ENCODE measurements around the gene SMAD3. TPM values are rescaled to one million over a fixed set of nuclear protein-coding genes. Genes with fewer than 3 reads are reported as not detected.

Gene SMAD3
- polyA plus RNA-seq, 1 donor from 2014 or later = 1.0 TPM

GRCh38 chr15:67105065-67105951 lies 39.9 kb downstream of the SMAD3 start:
- no peaks in the 10 kb centered on the region for H3K36me3 ChIP-seq (ENCODE audit: insufficient read depth, low read length)

DNA sequence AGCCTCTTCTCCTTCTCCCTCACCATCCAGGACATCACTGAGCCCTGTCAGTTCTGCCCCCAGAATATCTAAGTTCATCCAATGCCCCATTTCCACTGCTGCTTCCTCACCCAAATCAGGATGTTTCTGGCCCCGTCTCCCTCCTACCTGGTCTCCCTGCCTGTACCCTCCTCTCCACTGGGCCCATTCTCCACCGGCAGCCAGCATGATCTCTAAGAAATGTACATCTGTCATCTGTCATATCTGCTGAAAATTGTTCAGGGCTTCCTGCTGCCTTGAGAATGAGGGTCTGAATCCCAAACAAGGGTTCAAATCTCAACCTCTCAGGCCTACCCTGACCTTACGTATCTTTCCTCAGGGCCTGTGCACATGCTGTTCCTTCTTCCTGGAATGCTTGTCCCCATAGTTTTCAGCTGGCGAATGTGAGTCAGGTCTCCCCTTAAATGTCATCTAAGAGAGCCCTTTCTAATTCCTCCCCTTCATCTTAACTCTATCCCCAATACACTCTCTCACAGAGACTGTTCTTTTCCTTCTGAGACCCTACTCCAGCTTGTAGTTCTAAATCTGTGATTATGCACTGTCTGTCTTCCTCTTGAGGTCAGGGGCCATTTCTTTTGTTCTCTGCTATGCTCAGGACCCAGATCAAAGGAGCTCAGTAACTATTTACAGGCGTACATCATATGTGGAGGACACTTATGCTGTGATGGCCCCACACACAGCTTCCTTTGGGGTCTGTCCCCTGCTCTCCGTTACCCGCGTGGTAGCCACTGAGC lies 40.8 kb downstream of the SMAD3 start:
- H4K20me1 ChIP-seq (ENCODE audit: insufficient read depth) = no peaks in the 10 kb centered on the region
- peaks cover 3% of the 10 kb centered on the region for H3K79me2 ChIP-seq (replicated peaks; ENCODE audit: insufficient read depth, low read length)
- no peak overlapping the region for H2AFZ ChIP-seq (ENCODE audit: low read depth, low read length)
- H3F3A ChIP-seq (ENCODE audit: insufficient read depth, low read length, poor library complexity, severe bottlenecking) = no peaks in the 10 kb centered on the region
- H3K27me3 ChIP-seq (ENCODE audit: insufficient read depth, low read depth, low read length) = no peaks in the 10 kb centered on the region
- no peak overlapping the region for H3K9ac ChIP-seq (ENCODE audit: low read length)
- no peaks in the 10 kb centered on the region for H3K36me3 ChIP-seq (ENCODE audit: insufficient read depth, low read length)
- no peak overlapping the region for H3K4me2 ChIP-seq (ENCODE audit: low read length)
- H3K27ac ChIP-seq (ENCODE audit: low read length) = no peak overlapping the region
- H3K9me2 ChIP-seq (ENCODE audit: insufficient read depth, low read length) = no peaks in the 10 kb centered on the region
- H3K9me3 ChIP-seq (ENCODE audit: low read length) = no peaks in the 10 kb centered on the region
- no peak overlapping the region for H3K4me3 ChIP-seq (ENCODE audit: low read length)
- TF ChIP-seq EP300 (conservative IDR thresholded peaks at IDR 0.05; ENCODE audit: poor library complexity, severe bottlenecking) (no peak), SMC3 (conservative IDR thresholded peaks at IDR 0.05; ENCODE audit: poor library complexity) (no peak), RAD21 (conservative IDR thresholded peaks at IDR 0.05) (no peak), TAF1 (IDR thresholded peaks at IDR 0.05; ENCODE audit: low read depth) (no peak), EZH2 (IDR thresholded peaks at IDR 0.05; ENCODE audit: borderline replicate concordance, insufficient read depth, low read length, poor library complexity, severe bottlenecking) (no peak), MXI1 (conservative IDR thresholded peaks at IDR 0.05; ENCODE audit: poor library complexity, severe bottlenecking) (no peak), POLR2AphosphoS5 (IDR thresholded peaks at IDR 0.05) (no peak)
- TF ChIP-seq, protein P1, sequence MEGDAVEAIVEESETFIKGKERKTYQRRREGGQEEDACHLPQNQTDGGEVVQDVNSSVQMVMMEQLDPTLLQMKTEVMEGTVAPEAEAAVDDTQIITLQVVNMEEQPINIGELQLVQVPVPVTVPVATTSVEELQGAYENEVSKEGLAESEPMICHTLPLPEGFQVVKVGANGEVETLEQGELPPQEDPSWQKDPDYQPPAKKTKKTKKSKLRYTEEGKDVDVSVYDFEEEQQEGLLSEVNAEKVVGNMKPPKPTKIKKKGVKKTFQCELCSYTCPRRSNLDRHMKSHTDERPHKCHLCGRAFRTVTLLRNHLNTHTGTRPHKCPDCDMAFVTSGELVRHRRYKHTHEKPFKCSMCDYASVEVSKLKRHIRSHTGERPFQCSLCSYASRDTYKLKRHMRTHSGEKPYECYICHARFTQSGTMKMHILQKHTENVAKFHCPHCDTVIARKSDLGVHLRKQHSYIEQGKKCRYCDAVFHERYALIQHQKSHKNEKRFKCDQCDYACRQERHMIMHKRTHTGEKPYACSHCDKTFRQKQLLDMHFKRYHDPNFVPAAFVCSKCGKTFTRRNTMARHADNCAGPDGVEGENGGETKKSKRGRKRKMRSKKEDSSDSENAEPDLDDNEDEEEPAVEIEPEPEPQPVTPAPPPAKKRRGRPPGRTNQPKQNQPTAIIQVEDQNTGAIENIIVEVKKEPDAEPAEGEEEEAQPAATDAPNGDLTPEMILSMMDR (IDR thresholded peaks at IDR 0.05; ENCODE audit: poor library complexity, severe bottlenecking) = no peak

More at GRCh38 chr15:67105065-67105951, 39.9 kb downstream of the SMAD3 start:
- H3K9me2 ChIP-seq (ENCODE audit: insufficient read depth, low read length) = no peaks in the 10 kb centered on the region
- H3K4me2 ChIP-seq (ENCODE audit: low read length) = no peak overlapping the region
- no peak overlapping the region for H3K9ac ChIP-seq (ENCODE audit: low read length)
- H4K20me1 ChIP-seq (ENCODE audit: insufficient read depth) = no peaks in the 10 kb centered on the region
- no peak for TF ChIP-seq EZH2 (IDR thresholded peaks at IDR 0.05; ENCODE audit: borderline replicate concordance, insufficient read depth, low read length, poor library complexity, severe bottlenecking)
- TF ChIP-seq, protein P1 (IDR thresholded peaks at IDR 0.05; ENCODE audit: poor library complexity, severe bottlenecking) = no peak
- TF ChIP-seq EP300 (conservative IDR thresholded peaks at IDR 0.05; ENCODE audit: poor library complexity, severe bottlenecking) = no peak
- TF ChIP-seq TAF1 (IDR thresholded peaks at IDR 0.05; ENCODE audit: low read depth) = no peak
- TF ChIP-seq, protein P2, sequence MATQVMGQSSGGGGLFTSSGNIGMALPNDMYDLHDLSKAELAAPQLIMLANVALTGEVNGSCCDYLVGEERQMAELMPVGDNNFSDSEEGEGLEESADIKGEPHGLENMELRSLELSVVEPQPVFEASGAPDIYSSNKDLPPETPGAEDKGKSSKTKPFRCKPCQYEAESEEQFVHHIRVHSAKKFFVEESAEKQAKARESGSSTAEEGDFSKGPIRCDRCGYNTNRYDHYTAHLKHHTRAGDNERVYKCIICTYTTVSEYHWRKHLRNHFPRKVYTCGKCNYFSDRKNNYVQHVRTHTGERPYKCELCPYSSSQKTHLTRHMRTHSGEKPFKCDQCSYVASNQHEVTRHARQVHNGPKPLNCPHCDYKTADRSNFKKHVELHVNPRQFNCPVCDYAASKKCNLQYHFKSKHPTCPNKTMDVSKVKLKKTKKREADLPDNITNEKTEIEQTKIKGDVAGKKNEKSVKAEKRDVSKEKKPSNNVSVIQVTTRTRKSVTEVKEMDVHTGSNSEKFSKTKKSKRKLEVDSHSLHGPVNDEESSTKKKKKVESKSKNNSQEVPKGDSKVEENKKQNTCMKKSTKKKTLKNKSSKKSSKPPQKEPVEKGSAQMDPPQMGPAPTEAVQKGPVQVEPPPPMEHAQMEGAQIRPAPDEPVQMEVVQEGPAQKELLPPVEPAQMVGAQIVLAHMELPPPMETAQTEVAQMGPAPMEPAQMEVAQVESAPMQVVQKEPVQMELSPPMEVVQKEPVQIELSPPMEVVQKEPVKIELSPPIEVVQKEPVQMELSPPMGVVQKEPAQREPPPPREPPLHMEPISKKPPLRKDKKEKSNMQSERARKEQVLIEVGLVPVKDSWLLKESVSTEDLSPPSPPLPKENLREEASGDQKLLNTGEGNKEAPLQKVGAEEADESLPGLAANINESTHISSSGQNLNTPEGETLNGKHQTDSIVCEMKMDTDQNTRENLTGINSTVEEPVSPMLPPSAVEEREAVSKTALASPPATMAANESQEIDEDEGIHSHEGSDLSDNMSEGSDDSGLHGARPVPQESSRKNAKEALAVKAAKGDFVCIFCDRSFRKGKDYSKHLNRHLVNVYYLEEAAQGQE (IDR thresholded peaks at IDR 0.05; ENCODE audit: borderline replicate concordance) = no peak
- TF ChIP-seq POLR2AphosphoS5 (IDR thresholded peaks at IDR 0.05) = no peak
- TF ChIP-seq SMC3 (conservative IDR thresholded peaks at IDR 0.05; ENCODE audit: poor library complexity) = no peak
- TF ChIP-seq RAD21 (conservative IDR thresholded peaks at IDR 0.05) = no peak
- no peak for TF ChIP-seq MXI1 (conservative IDR thresholded peaks at IDR 0.05; ENCODE audit: poor library complexity, severe bottlenecking)
- H3K4me3 ChIP-seq (ENCODE audit: low read length) = no peak overlapping the region
- H3K27me3 ChIP-seq (ENCODE audit: insufficient read depth, low read depth, low read length) = no peaks in the 10 kb centered on the region
- no peak overlapping the region for H3K27ac ChIP-seq (ENCODE audit: low read length)
- no peaks in the 10 kb centered on the region for H3K9me3 ChIP-seq (ENCODE audit: low read length)
- no peaks in the 10 kb centered on the region for H3F3A ChIP-seq (ENCODE audit: insufficient read depth, low read length, poor library complexity, severe bottlenecking)
- H3K79me2 ChIP-seq (replicated peaks; ENCODE audit: insufficient read depth, low read length) = peaks cover 3% of the 10 kb centered on the region
- no peak overlapping the region for H2AFZ ChIP-seq (ENCODE audit: low read depth, low read length)

Data from neural cell (in vitro differentiated cells).